GM12891 (cell line): ENCODE data around the gene ADI1.

Experiments
- PAX5 ChIP-seq: IDR thresholded peaks from 2 replicates; pipeline ENCODE4 v1.6.1; 2011; ENCODE audit warnings: low read length, moderate library complexity, mild to moderate bottlenecking; ENCODE audit not compliant: insufficient read depth, severe bottlenecking
- POLR2A ChIP-seq: IDR thresholded peaks from 2 replicates; pipeline ENCODE4 v1.6.1; 2011; ENCODE audit warnings: low read depth, low read length, control low read depth
- POLR2AphosphoS5 ChIP-seq: IDR thresholded peaks from 2 replicates; pipeline ENCODE4 v1.6.1; 2011; ENCODE audit warnings: low read depth, low read length, control low read depth
- POU2F2 ChIP-seq: IDR thresholded peaks from 2 replicates; pipeline ENCODE4 v1.6.1; 2011; ENCODE audit warnings: low read depth, mild to moderate bottlenecking, control low read depth, low read length, moderate library complexity
- SPI1 ChIP-seq: IDR thresholded peaks from 2 replicates; pipeline ENCODE4 v1.6.1; 2011; ENCODE audit warnings: low read depth, low read length, control low read depth
- TAF1 ChIP-seq: IDR thresholded peaks from 2 replicates; pipeline ENCODE4 v1.6.1; 2011; ENCODE audit warnings: low read depth, low read length, control low read depth

DNA sequence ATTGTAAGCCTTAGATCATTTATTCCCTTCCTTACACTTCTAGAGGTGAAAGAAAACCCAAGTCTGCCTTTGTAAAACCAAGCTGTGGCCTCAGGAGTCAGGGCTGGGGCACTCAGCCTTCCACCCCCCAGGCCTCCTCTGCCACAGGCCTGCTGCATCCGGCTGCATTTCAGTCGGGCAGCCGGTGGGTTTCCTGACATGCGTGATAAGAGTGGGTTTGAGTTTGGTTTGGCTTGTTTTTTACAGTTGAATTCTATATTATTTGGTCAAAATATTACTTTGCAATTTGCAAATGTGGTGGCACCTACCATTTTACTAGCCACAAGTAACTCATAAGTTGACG, 42.4 kb downstream of the ADI1 start:
- no peak for TF ChIP-seq POLR2A
- no peak for TF ChIP-seq POLR2AphosphoS5
- no peak for TF ChIP-seq TAF1
- no peak for TF ChIP-seq SPI1
- no peak for TF ChIP-seq POU2F2
- TF ChIP-seq PAX5 = no peak
